DOHH2 (cell line): ENCODE measurements around the gene PML.

Experiments used
- EZH2phosphoT487 ChIP-seq: fragments of 200-600 bp; sonication (generic); IDR thresholded peaks from 2 replicates; pipeline ENCODE4 v1.6.1; 2017; ENCODE audit warnings: borderline replicate concordance, mild to moderate bottlenecking, antibody characterized with exemption, low read length, moderate library complexity, mixed read lengths
- TF ChIP-seq, protein P1 (sequence below): fragments of 200-600 bp; sonication (generic); IDR thresholded peaks from one replicate; pipeline ENCODE4 v1.5.1; 2014; ENCODE audit warnings: antibody characterized with exemption, mild to moderate bottlenecking, low read depth, low read length; ENCODE audit not compliant: poor library complexity, severe bottlenecking

DNA sequence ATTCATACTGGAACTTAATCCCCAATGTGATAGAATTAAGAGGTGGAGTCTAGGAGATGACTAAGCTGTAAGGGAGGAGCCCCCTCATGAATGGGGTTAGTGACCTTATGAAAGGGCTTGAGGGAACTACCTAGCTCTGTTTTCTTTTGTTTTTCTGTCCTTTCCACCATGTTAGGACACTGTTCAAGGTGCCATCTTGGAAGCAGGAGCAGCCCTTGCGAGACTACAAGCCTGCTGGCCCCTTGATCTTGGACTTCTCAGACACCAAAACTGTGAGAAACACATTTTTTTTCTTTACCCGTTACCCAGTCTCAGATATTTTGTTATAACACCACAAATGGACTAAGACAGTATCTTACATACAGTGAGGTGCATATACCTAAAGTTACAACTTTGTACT, 61.3 kb downstream of the PML start:
- TF ChIP-seq, protein P1, sequence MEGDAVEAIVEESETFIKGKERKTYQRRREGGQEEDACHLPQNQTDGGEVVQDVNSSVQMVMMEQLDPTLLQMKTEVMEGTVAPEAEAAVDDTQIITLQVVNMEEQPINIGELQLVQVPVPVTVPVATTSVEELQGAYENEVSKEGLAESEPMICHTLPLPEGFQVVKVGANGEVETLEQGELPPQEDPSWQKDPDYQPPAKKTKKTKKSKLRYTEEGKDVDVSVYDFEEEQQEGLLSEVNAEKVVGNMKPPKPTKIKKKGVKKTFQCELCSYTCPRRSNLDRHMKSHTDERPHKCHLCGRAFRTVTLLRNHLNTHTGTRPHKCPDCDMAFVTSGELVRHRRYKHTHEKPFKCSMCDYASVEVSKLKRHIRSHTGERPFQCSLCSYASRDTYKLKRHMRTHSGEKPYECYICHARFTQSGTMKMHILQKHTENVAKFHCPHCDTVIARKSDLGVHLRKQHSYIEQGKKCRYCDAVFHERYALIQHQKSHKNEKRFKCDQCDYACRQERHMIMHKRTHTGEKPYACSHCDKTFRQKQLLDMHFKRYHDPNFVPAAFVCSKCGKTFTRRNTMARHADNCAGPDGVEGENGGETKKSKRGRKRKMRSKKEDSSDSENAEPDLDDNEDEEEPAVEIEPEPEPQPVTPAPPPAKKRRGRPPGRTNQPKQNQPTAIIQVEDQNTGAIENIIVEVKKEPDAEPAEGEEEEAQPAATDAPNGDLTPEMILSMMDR, result no peak
- no peak for TF ChIP-seq EZH2phosphoT487
